Measurements from ENCODE around the gene ST6GAL1. TPM values are rescaled to one million over a fixed set of nuclear protein-coding genes. Genes with fewer than 3 reads are reported as not detected.
"Not testable (repeated sequence)": the region's sequence is repeated elsewhere in the genome, so short reads cannot be mapped to it uniquely, and the experiment has no call there.

Gene ST6GAL1
- total RNA-seq, 2 donors from 2014 or later: 46.6 to 67.1 TPM

- intact Hi-C loops (cut with DNase I): loop anchor here in 1 of 2 donors (5.0 to 10.0 kb wide), 3 partner anchors 43 to 171 kb away; no protein-coding TSS in a partner anchor
- DNase-seq: no peak
- ATAC-seq: no peak
Observed at GRCh38 chr3:186933816-186934215, 3.5 kb downstream of the ST6GAL1 start.

DNA sequence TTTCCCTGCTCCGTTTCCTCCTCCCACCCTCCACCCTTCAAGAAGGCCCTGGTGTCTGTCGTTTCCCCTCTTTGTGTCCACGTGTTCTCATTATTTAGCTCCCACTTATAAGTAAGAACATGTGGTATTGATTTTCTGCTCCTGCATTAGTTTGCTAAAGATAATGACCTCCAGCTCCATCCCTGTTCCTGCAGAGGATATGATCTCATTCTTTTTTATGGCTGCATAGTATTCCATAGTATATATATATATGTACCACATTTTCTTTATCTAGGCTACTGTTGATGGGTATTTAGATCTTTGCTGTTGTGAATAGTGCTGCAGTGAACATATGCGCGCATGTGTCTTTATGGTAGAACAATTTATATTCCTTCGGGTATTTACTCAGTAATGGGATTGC lies 4.8 kb downstream of the ST6GAL1 start:
- intact Hi-C loops (cut with DNase I): loop anchor here in 1 of 2 donors (10.0 kb wide), 2 partner anchors 110 to 170 kb away; no protein-coding TSS in a partner anchor
- ATAC-seq: no peak
- DNase-seq: no peak

- ATAC-seq (no peak), DNase-seq (no peak)
- intact Hi-C loops (cut with DNase I): loop anchor here in 1 of 2 donors (10.0 kb wide), 2 partner anchors 108 to 168 kb away; no protein-coding TSS in a partner anchor
Observed at GRCh38 chr3:186937017-186937875, 6.9 kb downstream of the ST6GAL1 start.

GRCh38 chr3:186938716-186939115 lies 8.4 kb downstream of the ST6GAL1 start:
- intact Hi-C loops (cut with DNase I): loop anchor here in 1 of 2 donors (10.0 kb wide), 2 partner anchors 106 to 166 kb away; no protein-coding TSS in a partner anchor
- peak; percentile 77 to 79 for ATAC-seq
- DNase-seq: peak; percentile 53

GRCh38 chr3:186939536-186939935 lies 9.2 kb downstream of the ST6GAL1 start:
- no peak for DNase-seq
- intact Hi-C loops (cut with DNase I): loop anchor here in 1 of 2 donors (10.0 kb wide), 2 partner anchors 105 to 165 kb away; no protein-coding TSS in a partner anchor
- no peak for ATAC-seq

DNA sequence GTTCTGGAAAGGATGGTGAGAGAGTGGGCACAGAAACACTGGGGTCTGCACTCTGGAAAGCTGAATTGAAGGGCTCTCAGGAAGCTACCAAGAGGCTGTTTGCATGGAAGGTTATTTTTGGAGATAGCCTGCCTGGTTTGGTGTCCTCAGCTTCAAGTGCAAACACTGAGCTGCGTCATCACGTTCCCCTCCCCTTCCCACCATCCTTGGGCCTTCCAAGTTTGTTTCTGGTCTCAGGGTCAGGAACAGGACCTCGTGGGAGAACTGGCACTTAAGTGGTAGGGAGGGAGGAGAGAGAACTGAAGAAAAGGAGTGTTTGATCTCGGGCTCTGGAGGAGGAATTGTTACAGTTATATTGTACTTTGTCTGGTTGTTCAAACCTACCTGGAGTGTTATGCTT lies 10.6 kb downstream of the ST6GAL1 start:
- DNase-seq (peak; percentile 70), ATAC-seq (peak; percentile 80 to 84)
- intact Hi-C loops (cut with DNase I): no loop called here

DNA sequence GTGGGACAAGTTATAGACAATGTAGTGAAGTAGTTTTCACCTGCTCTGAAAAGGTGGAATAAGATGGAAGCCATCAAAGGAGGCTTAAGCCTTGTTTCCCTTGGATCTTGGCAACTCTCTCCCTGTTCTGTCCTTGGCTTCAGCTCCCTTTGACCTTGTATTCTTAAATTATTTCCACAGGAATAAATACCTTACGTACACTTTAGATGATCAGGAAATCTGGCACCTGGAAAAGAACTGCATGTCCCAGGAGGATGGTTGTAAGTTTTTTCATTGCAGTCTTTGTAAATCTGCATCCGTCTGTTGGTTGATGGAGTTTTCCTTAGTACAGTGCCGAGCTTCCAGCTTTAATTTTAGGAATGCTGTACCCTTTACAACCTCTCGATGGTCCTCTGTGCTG lies 11.8 kb downstream of the ST6GAL1 start:
- intact Hi-C loops (cut with DNase I): no loop called here
- DNase-seq: no peak
- no peak for ATAC-seq

GRCh38 chr3:186945255-186945823 lies 15.0 kb downstream of the ST6GAL1 start:
- DNase-seq (no peak), ATAC-seq (no peak)
- intact Hi-C loops (cut with DNase I): no loop called here

GRCh38 chr3:186946756-186947375 lies 16.5 kb downstream of the ST6GAL1 start:
- intact Hi-C loops (cut with DNase I): no loop called here
- DNase-seq (no peak), ATAC-seq (no peak)

GRCh38 chr3:186949281-186949982 lies 19.1 kb downstream of the ST6GAL1 start:
- intact Hi-C loops (cut with DNase I): no loop called here
- ATAC-seq: peak; percentile 17 to 75
- peak; percentile 47 for DNase-seq

DNA sequence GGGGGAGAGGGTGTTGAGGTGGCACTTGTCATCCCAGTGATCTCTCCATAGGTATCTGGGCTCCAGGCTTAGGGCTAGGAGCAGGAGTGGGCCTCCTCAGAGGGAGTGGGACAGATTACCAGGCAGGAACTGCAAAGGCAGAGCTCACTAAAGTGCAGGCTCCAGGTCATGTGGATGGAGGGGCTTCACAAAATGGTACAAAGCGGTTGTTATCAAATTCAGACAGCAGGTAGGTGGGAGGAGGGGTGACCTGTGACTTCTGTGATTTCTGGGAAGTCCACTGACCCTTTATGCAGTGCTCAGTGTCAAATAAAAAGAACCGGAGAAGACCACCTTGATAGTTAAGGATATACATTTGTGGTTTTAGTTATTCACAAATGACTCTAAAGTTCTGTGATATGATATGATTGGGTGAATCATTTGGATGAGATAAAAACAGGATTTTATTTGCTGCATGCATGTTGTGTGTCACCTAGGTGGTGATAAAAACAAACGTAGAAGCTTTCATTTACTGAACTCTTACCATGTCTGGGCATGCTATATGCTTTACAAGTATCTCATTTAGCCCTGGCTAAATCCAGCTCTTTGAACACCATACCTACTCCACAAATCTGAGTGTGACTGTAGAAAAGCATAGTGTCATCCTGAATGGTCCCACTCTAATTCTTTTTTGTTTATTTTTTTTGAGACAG lies 20.2 kb downstream of the ST6GAL1 start:
- no peak for ATAC-seq
- intact Hi-C loops (cut with DNase I): no loop called here
- DNase-seq: no peak

GRCh38 chr3:186951640-186952552 lies 21.6 kb downstream of the ST6GAL1 start:
- ATAC-seq: no peak
- intact Hi-C loops (cut with DNase I): no loop called here
- DNase-seq: no peak

DNA sequence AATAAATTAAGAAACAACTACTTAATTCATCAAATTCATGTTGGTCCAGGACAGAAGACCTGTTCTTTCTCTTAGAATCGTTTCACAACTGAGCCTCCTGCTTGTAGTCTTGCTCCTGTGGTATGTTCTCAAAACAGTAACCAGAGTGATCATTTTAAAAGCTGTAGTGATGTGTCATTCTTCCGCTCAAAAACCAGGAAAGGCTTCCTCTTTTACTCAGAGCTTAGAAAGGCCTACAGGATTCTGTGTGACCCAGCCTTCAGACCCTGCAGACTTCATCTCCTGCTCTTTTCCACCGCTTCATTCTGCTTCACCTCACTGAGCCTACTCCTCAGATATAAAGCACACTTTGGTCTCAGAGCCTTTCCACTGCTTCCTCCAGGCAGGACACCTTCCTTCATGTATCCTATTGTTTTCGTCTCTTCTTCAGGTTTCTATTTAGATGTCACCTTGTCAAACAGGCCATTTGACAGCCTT lies 22.7 kb downstream of the ST6GAL1 start:
- DNase-seq (no peak), ATAC-seq (peak in 1 of 2 donors; percentile 9)
- intact Hi-C loops (cut with DNase I): no loop called here

GRCh38 chr3:186953992-186954699 lies 23.8 kb downstream of the ST6GAL1 start:
- intact Hi-C loops (cut with DNase I); ATAC-seq; DNase-seq: not testable (repeated sequence)

GRCh38 chr3:186955898-186956696 lies 25.8 kb downstream of the ST6GAL1 start:
- ATAC-seq: peak; percentile 20 to 47
- DNase-seq: no peak
- intact Hi-C loops (cut with DNase I): no loop called here

DNA sequence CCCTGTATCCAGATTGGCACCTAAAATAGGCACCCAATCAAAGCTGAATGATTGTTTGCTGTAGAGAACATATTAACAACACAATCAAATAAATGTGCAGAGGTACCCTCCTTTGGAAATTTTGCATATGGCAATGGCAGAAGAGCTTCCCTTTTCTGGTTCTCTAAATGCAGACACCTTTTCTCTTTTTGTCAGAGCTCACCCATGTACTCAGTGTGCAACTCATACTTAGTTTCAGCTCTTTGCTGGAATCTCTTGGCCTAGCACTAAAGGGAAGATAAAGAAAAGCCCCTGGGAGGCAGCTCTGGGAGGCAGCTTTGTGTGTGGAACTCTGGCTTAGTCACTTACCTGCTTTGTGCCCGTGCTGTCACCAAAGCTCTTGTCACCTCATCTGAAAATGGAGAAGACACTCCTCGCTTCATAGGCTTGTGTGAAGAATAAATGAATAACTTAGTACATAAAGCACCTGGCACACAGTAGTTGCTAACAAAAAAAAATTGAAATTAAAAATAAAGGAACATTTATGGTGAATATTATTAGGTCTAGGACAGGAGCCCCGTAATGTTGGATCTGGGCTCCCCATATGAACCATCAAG lies 28.8 kb downstream of the ST6GAL1 start:
- intact Hi-C loops (cut with DNase I): no loop called here
- ATAC-seq (no peak), DNase-seq (no peak)

Data from left cardiac atrium (tissue), 4 donors.